GM23338 (cell line): Measurements from ENCODE around the gene ACSL6.

Experiments
- CREB1 ChIP-seq: fragments of 250-450 bp; sonication (Bioruptor Pico); IDR thresholded peaks from 2 replicates; pipeline ENCODE4 v1.5.0; 2020; ENCODE audit warnings: low read depth, mild to moderate bottlenecking, moderate library complexity
- CTCF ChIP-seq, 2 experiments: fragments of 200-600 bp in 1 of 2; sonication (generic) in 1 of 2; conservative IDR thresholded peaks; 2 replicates each; pipeline versions ENCODE4 v1.5.1 to v1.6.1; 2016 to 2017; ENCODE audit warnings: antibody characterized with exemption in 2 of 2, low read depth in 2 of 2, mild to moderate bottlenecking in 2 of 2, moderate library complexity in 1 of 2
- EZH2 ChIP-seq: fragments of 200-600 bp; sonication (generic); IDR thresholded peaks from one replicate; pipeline ENCODE4 v1.8.0; 2017; ENCODE audit warnings: antibody characterized with exemption, mild to moderate bottlenecking, low read depth; ENCODE audit not compliant: unreplicated experiment
- EZH2phosphoT487 ChIP-seq: fragments of 200-600 bp; sonication (generic); IDR thresholded peaks from one replicate; pipeline ENCODE4 v1.8.1; 2018; ENCODE audit warnings: antibody characterized with exemption; ENCODE audit not compliant: unreplicated experiment
- JUNB ChIP-seq: IDR thresholded peaks from one replicate; pipeline ENCODE4 v1.6.1; 2016; ENCODE audit warnings: antibody characterized with exemption; ENCODE audit not compliant: unreplicated experiment
- POLR2AphosphoS5 ChIP-seq: IDR thresholded peaks from 2 replicates; pipeline ENCODE4 v1.6.1; 2016; ENCODE audit warnings: antibody characterized with exemption, low read depth
- REST ChIP-seq: IDR thresholded peaks from one replicate; pipeline ENCODE4 v1.6.1; 2018; ENCODE audit warnings: antibody characterized with exemption; ENCODE audit not compliant: unreplicated experiment
- STAT1 ChIP-seq: IDR thresholded peaks from one replicate; pipeline ENCODE4 v1.6.1; 2016; ENCODE audit warnings: antibody characterized with exemption; ENCODE audit not compliant: unreplicated experiment
- TF ChIP-seq, protein P1 (sequence below): IDR thresholded peaks from 2 replicates; pipeline ENCODE4 v1.6.1; 2016; ENCODE audit warnings: antibody characterized with exemption

GRCh38 chr5:132011622-132012343 is at the start of gene ACSL6:
- TF ChIP-seq REST (peak; percentile 42), CREB1 (no peak), CTCF (conservative IDR thresholded peaks at IDR 0.05; ENCODE audit: low read depth in 2 of 2) (peak; percentile 15 to 32; a peak in 1 of 4 replicates), EZH2phosphoT487 (no peak), POLR2AphosphoS5 (no peak), EZH2 (no peak), STAT1 (no peak), JUNB (no peak)
- TF ChIP-seq, protein P1, sequence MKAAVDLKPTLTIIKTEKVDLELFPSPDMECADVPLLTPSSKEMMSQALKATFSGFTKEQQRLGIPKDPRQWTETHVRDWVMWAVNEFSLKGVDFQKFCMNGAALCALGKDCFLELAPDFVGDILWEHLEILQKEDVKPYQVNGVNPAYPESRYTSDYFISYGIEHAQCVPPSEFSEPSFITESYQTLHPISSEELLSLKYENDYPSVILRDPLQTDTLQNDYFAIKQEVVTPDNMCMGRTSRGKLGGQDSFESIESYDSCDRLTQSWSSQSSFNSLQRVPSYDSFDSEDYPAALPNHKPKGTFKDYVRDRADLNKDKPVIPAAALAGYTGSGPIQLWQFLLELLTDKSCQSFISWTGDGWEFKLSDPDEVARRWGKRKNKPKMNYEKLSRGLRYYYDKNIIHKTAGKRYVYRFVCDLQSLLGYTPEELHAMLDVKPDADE, result no peak
